ENCODE results near the gene SCART1.
"Not testable (repeated sequence)": the region's sequence is repeated elsewhere in the genome, so short reads cannot be mapped to it uniquely, and the experiment has no call there.

The SCART1 gene

GRCh38 chr10:133474665-133475424 is 21.1 kb downstream of the SCART1 start:
- no peak for DNase-seq

- DNase-seq: peak; percentile 41 to 60
Measured at GRCh38 chr10:133475425-133475734, 21.6 kb downstream of the SCART1 start.

- DNase-seq: peak in 1 of 2 experiments; percentile 29
Measured at GRCh38 chr10:133475821-133476640, 22.3 kb downstream of the SCART1 start.

GRCh38 chr10:133476641-133476990 is 22.9 kb downstream of the SCART1 start:
- DNase-seq: no peak

- no peak for DNase-seq
Measured at GRCh38 chr10:133481086-133481643, 27.4 kb downstream of the SCART1 start.

GRCh38 chr10:133481657-133482056 is 27.9 kb downstream of the SCART1 start:
- DNase-seq: no peak

- no peak for DNase-seq
Measured at GRCh38 chr10:133484818-133485217, 31.1 kb downstream of the SCART1 start.

- DNase-seq: no peak
Measured at GRCh38 chr10:133487085-133487484, 33.3 kb downstream of the SCART1 start.

GRCh38 chr10:133488354-133488753 is 34.6 kb downstream of the SCART1 start:
- no peak for DNase-seq

- peak in 1 of 2 experiments; percentile 40 for DNase-seq
Measured at GRCh38 chr10:133489816-133490588, 36.3 kb downstream of the SCART1 start.

- DNase-seq: not testable (repeated sequence)
Measured at GRCh38 chr10:133493562-133493961, 39.8 kb downstream of the SCART1 start.

- peak; percentile 24 to 30 for DNase-seq
Measured at GRCh38 chr10:133497363-133497762, 43.6 kb downstream of the SCART1 start.

- not testable (repeated sequence) for DNase-seq
Measured at GRCh38 chr10:133499176-133499575, 45.4 kb downstream of the SCART1 start.

GRCh38 chr10:133500897-133501296 is 47.2 kb downstream of the SCART1 start:
- DNase-seq: not testable (repeated sequence)

- no peak for DNase-seq
Measured at GRCh38 chr10:133509700-133510099, 56.0 kb downstream of the SCART1 start.

GRCh38 chr10:133511408-133511807 is 57.7 kb downstream of the SCART1 start:
- DNase-seq: no peak

GRCh38 chr10:133511907-133512528 is 58.3 kb downstream of the SCART1 start:
- no peak for DNase-seq

GRCh38 chr10:133515471-133515870 is 61.7 kb downstream of the SCART1 start:
- no peak for DNase-seq

- no peak for DNase-seq
Measured at GRCh38 chr10:133516057-133516456, 62.3 kb downstream of the SCART1 start.

- DNase-seq: not testable (repeated sequence)
Measured at GRCh38 chr10:133518517-133518916, 64.8 kb downstream of the SCART1 start.

Data from activated CD4-positive, alpha-beta T cell treated with anti-CD3 and anti-CD28 coated beads, Interleukin-2, amount 50 U/mL, for 48 hours (primary cell).